H1 (cell line): ENCODE results near the gene GALNT18. TPM values are rescaled to one million over a fixed set of nuclear protein-coding genes. Genes with fewer than 3 reads are reported as not detected.

Experiments
- CHD1 ChIP-seq: IDR thresholded peaks from 2 replicates; pipeline ENCODE4 v1.6.1; 2012; ENCODE audit warnings: low read depth, low read length, improper control_type of control experiment
- EGR1 ChIP-seq: IDR thresholded peaks from 2 replicates; pipeline ENCODE4 v1.6.1; 2011; ENCODE audit warnings: low read depth, low read length, borderline replicate concordance
- RFX5 ChIP-seq: IDR thresholded peaks from 2 replicates; pipeline ENCODE4 v1.6.1; 2011; ENCODE audit warnings: low read depth, low read length, improper control_type of control experiment, borderline replicate concordance
- SIRT6 ChIP-seq: IDR thresholded peaks from one replicate; pipeline ENCODE4 v1.7.1; 2012; ENCODE audit warnings: low read length, inconsistent platforms
- polyA plus RNA-seq, 7 experiments: library from polyadenylated mRNA; depleted of rRNA in 3 of 7; stranded (reverse) in 5 of 7; unstranded in 2 of 7; fragments of >200 nt in 5 of 7; fragments of 200-250 nt in 2 of 7; gene quantifications; 1 replicate in 5 of 7; 2 replicates in 1 of 7; 4 replicates in 1 of 7; pipeline versions ENCODE4 v1.2.1 to v1.2.3, GENCODE V29; 2011 to 2013; ENCODE audit warnings: missing spikeins in 2 of 7, mixed read lengths in 2 of 7
- total RNA-seq: library from RNA; stranded (reverse); fragmentation: NEBNext Ultra II Directional; extraction: Animal tissue kit (Norgen Biotek cat#: 25700); gene quantifications from 2 replicates; pipeline ENCODE4 v1.2.1, GENCODE V29; 2021

The GALNT18 gene
- total and polyA plus RNA-seq, 2 of the 8 experiments (the other 6 are each of a cell fraction or from before 2014, with no cell fraction given) = 6.0 to 9.4 TPM

GRCh38 chr11:11486002-11486401, 135.8 kb downstream of the GALNT18 start (continued):
- no peak for TF ChIP-seq RFX5
- no peak for TF ChIP-seq CHD1
- TF ChIP-seq SIRT6 = no peak
- no peak for TF ChIP-seq EGR1
- TF ChIP-seq, all 59 proteins: peak for 0
